NCI-H2171 (cell line): ENCODE results near the gene PFDN2.
"Not testable (repeated sequence)": the region's sequence is repeated elsewhere in the genome, so short reads cannot be mapped to it uniquely, and the experiment has no call there.

Experiments
- DNase-seq: peaks from one replicate; lab custom pipeline; 2025; lab: John Stamatoyannopoulos, UW

PFDN2 gene

DNA sequence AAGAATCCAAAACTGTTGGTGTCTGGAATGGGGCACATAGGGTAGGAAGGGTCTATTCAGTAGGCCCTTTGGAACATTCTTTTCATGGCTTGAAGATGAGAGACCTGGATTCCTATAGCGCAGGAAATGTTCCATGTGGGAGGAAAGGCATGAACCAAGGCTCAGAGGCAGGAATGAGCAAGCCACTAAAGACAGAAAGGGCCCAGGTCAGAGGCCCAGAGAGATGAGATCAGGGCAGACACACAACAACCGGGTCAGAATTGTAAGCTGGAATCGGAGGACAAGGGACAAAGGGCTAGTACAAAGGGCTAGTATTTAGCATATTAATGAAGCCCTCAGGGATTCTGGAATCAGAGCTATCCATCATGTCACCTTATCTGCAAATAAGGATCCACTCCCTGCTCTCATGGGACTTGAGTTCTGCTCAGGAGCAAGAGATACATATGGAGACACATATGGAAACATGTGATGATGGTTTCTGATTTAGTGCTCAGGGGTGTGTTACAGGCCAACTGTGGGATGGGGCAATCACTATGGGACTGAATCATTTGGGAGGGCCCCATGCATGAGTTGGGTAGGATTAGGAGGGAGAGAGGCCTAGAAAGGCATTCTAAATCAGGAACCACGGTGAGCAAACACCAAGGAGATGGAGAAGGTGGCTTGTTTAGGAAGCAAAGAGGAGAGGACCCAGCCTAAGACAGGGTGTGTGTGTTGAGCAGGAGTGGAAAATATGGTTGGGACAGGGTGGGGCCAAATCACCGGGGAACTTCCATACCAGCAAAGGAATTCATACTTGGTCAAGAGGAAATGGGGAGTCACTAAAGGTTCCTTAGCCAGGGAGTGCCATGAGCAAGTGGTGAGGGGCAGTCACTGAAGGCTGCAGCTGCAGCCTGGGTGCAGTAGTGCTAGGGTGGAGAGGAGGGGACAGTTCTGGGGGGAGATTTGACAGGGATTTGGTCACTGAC, 37.1 kb downstream of the PFDN2 start:
- no peak for DNase-seq

DNA sequence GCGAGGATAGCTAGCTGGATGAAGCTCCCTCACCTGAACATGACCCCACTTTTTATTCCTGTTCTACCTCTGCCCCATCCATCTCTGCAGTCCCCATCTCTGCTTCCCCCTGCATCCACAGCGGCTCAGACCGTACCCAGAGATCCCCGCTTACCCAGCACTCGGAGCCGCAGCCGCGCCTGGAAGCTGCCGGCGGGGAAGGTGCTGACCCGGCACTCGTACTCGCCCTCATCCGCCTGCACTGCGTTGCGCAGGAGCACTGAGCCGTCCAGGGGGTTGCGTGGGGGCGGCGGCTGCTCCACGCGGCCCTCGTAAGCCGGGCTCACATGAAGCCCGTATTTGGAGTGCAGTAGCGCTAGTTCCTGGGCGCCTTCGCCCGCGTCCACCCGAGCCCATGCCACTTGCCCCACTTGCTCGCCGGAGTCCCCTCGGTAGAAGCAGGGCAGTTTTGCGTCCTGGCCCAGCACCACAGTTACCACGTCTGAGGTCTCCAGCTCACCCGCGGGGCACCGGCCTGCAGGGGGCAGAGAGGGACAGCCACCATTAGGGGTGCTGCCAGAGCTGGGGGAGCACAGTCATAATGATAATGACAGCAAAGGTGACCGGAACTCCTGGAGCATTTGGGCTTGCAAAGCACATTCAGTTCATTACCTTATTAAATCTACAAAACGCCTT, 38.3 kb downstream of the PFDN2 start:
- DNase-seq, result no peak

GRCh38 chr1:161077426-161077825, 40.4 kb downstream of the PFDN2 start:
- no peak for DNase-seq

- DNase-seq, result no peak
These were observed 41.4 kb downstream of the PFDN2 start for GRCh38 chr1:161076410-161076809.

DNA sequence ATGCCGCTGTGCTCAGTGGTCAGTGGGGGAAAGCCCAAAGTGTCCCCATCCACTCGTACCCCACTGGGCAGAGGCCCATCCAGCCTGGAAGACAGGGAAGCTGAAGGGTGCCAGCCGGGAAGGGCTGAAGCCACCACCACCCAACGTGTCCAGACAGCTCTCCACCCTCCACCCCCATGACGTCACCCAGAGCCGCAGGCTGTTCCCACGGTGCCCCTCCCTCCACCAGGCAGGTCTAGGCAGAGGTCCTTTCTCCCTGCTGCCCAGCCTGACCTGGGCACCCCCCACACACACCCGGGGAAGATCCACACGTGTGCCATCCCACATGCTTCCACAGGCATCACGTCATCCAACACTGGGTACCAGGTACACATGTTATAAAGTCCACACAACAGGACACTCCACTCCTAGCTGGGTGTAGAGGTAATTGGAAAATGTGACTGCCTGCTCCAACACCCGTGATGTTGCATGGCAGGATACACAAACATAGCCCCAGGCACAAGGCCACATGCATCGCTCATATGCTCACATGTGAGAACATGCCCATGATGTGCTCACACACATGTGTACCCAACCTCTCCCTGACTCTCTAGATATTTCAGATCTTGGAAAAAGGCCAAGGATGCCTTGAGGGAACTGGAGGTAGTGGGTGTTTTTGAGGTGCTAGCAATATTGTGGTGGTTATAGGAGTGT, 43.0 kb downstream of the PFDN2 start:
- no peak for DNase-seq

DNA sequence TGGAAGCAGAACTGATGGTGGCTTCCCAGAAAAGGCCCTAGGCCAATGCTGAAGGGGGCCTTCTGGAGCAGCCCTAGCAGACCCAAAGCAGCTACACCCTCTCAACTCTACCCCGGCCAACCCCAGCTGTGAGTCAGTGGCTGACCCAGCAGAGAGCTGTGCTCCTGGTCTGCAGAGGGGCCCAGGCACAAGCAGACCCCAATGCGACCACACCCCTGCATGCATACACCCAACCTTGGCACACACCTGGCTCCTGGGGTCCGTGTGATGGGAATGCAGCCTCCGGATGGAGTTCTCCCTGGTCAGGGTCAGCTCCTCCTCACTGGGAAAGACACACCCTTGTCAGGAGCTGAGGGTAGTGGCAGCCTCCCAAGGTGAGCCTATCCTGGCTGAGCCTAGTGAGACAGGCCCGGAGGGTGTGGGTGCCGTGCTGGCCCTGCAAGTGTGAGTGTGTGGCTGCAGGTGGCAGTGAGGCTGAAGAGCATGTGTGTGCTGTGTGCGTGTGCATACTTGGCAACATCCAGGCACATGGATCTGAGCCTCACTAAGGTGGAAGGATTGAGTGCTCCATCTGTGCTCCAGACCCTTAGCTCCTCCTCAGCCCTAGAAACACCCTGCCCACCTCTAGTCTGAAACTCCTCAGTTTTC, 44.2 kb downstream of the PFDN2 start:
- DNase-seq, result no peak

DNA sequence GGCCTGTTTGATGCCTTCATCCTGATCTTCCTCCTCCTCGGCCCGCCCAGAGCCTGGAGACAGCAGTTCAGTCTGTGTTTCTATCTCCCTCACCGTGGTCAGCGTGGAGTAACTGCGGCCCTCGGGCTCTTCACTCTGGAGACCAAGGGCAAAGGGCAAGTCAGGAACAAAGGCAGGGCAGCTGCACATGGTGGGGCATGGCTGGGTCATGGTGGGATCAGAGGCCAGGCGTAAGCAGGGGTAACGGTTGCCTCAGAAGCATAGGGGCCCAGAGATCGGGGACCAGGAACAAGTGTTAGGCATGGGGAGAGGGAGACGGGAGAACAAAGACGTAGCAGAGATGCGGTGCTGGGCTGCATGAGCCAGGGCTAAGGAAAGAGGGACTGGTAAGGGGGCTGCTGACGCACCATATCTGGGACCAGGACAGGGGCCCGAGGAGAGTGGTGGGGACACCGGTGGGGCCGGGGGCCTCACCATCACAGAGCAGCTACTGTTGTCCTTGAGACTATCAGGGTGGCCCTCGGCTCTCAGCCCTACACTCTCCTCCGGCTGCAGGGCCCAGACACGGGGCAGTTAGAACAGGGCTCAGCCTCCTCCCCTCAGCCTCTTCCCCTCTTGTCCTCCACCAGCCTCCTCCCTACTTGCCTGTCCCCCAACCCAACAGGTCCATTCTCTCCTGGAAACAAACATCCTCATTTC, 44.9 kb downstream of the PFDN2 start:
- no peak for DNase-seq

DNA sequence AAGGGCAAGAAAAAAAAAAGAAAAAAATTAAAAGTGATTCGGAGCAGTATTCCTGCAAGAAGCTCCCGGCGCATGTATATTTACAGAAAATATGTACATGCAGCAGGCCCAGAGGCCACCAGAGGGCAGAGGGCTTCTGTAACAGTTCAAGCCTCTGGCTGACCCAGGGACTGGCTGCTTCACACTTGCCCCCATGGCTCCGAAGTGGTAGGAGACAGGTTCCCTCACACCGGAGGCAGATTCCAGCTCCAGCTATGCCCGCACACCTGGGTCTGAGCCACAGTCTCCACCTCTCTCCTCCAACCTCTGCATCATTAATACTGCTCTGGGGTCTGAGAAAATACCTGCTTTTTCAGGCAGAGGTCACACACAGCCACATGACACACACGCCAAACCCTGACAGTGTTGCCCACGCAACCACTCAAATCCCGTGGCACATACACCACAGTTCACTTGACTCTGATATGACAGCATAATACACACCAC, 45.9 kb downstream of the PFDN2 start:
- no peak for DNase-seq

GRCh38 chr1:161070761-161071160, 47.1 kb downstream of the PFDN2 start:
- DNase-seq, result no peak

DNA sequence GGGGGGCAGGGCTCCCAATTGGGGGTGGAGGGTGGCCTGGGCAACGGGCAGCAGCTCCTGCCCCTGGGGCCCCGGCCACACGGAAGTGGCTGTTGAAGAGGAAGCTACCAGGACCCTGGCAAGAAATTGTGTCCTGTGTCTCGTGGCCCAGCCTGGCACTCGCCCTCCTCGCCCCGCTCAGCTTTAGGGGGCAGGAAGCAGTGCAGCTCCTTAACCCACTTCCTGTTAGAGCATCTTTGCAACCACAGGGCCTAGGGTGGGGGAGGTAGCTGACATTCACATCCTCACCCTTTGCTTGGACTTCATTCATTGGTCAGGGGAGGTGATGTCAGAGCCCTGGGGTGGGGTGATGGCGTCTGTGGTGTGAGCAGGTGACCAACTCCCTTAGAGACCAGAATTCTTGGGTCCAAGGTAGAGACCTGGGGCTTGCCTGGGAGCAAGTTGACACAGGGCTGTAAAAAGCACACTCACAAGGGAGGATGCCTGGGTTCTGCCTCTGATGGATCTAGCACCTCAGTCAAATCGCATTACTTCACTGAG, 48.0 kb downstream of the PFDN2 start, which contains the start of gene ARHGAP30:
TSS of gene ARHGAP30 (minus strand) at position 161 of the 540 bp plus-strand sequence. CDS start 267 bp downstream, outside the sequence.
- no peak for DNase-seq

GRCh38 chr1:161069241-161069640, 48.6 kb downstream of the PFDN2 start:
- DNase-seq, result no peak

- no peak for DNase-seq
These were observed 49.3 kb downstream of the PFDN2 start for GRCh38 chr1:161068306-161069234.

DNA sequence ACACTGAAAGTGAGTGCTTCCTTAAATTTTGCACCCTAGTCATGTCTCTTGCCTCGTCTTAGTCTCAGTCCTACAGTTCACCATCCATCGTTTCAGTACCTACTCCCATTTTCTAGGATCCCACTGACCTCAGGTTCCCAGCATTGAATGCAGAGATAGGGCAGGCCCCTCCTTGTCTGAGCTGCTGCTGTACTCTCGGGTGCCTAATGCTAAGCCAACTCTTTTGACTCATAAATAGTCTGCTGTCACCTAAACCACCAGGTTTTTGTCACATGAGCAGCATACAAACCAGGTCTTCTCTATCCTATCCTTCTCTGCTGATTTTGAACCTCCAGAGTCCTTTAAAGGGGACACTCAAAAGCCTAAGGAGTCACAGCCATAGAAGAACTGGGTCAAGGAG, 51.1 kb downstream of the PFDN2 start:
- DNase-seq, result no peak

DNA sequence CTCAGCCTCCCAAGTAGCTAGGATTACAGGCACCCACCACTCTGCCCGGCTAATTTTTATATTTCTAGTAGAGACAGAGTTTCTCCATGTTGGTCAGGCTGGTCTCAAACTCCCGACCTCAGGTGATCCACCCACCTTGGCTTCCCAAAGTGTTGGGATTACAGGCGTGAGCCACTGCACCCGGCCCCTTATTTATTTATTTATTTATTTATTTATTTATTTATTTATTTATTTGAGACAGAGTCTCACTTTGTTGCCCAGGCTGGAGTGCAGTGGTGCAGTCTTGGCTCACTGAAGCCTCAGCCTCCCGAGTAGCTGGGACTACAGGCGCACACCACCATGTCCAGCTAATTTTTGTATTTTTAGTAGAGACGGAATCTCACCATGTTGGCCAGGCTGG, 52.2 kb downstream of the PFDN2 start:
- not testable (repeated sequence) for DNase-seq

- not testable (repeated sequence) for DNase-seq
These were observed 53.9 kb downstream of the PFDN2 start for GRCh38 chr1:161063936-161064335.

GRCh38 chr1:161061419-161061818, 56.4 kb downstream of the PFDN2 start:
- DNase-seq, result no peak

- DNase-seq, result no peak
These were observed 58.5 kb downstream of the PFDN2 start for GRCh38 chr1:161059293-161059692.

DNA sequence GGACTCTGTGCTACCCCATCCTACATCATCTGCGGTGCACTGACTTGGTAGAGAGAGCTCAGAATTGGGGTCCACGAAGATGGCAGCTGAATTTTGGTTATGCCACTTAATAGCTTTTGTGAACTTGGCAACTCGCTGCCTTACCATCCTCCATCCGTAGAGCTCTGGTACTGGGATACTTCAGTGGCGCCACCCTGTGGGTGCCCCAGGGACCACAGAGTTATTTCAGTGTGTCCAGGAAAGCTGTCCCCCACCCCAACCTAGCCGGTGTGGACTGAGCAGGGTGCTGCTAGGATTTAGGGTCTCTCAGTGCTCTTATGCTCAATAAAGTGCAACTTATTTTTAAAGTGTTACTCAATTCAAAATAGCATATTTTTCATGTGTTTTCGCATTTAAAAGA, 63.0 kb downstream of the PFDN2 start:
- DNase-seq, result no peak

GRCh38 chr1:161054232-161054631, 63.6 kb downstream of the PFDN2 start:
- no peak for DNase-seq

- no peak for DNase-seq
These were observed 64.9 kb downstream of the PFDN2 start for GRCh38 chr1:161052899-161053298.
